GM21737 (cell line): ENCODE results near the gene TULP1.
"Not testable (repeated sequence)": the region's sequence is repeated elsewhere in the genome, so short reads cannot be mapped to it uniquely, and the experiment has no call there.

Experiments
- ATAC-seq: cut with Tn5 transposase; IDR thresholded peaks from one replicate; pipeline ENCODE4 v1.9.1; 2021; ENCODE audit warnings: mild to moderate bottlenecking, moderate library complexity; ENCODE audit not compliant: unreplicated experiment

TULP1 gene

GRCh38 chr6:35522151-35522550 is 9.5 kb upstream of the TULP1 start:
- no peak for ATAC-seq

GRCh38 chr6:35521235-35521634 is 8.5 kb upstream of the TULP1 start:
- ATAC-seq = no peak

GRCh38 chr6:35519313-35520015 is 6.8 kb upstream of the TULP1 start:
- no peak for ATAC-seq

- ATAC-seq = no peak
Observed at GRCh38 chr6:35518566-35519312, 6.0 kb upstream of the TULP1 start.

GRCh38 chr6:35517978-35518377 is 5.3 kb upstream of the TULP1 start:
- ATAC-seq = not testable (repeated sequence)

GRCh38 chr6:35516712-35517111 is 4.0 kb upstream of the TULP1 start:
- ATAC-seq = no peak

- not testable (repeated sequence) for ATAC-seq
Observed at GRCh38 chr6:35515939-35516338, 3.2 kb upstream of the TULP1 start.

GRCh38 chr6:35514587-35514986 is 1.9 kb upstream of the TULP1 start:
- no peak for ATAC-seq

- ATAC-seq = no peak
Observed at GRCh38 chr6:35512006-35512405, 690 bp downstream of the TULP1 start.

GRCh38 chr6:35511562-35511941 is 1.1 kb downstream of the TULP1 start:
- ATAC-seq = no peak

GRCh38 chr6:35510916-35511561 is 1.7 kb downstream of the TULP1 start:
- ATAC-seq = no peak

- ATAC-seq = no peak
Observed at GRCh38 chr6:35508542-35508941, 4.2 kb downstream of the TULP1 start.

- ATAC-seq = no peak
Observed at GRCh38 chr6:35508027-35508426, 4.7 kb downstream of the TULP1 start.

GRCh38 chr6:35507221-35507620 is 5.5 kb downstream of the TULP1 start:
- ATAC-seq = no peak

GRCh38 chr6:35506536-35506935 is 6.2 kb downstream of the TULP1 start:
- no peak for ATAC-seq

- no peak for ATAC-seq
Observed at GRCh38 chr6:35505999-35506412, 6.7 kb downstream of the TULP1 start.

- no peak for ATAC-seq
Observed at GRCh38 chr6:35503534-35503933, 9.2 kb downstream of the TULP1 start.

GRCh38 chr6:35501784-35502183 is 10.9 kb downstream of the TULP1 start:
- no peak for ATAC-seq

GRCh38 chr6:35500782-35501181 is 11.9 kb downstream of the TULP1 start:
- no peak for ATAC-seq

- ATAC-seq = no peak
Observed at GRCh38 chr6:35499372-35499771, 13.3 kb downstream of the TULP1 start.

- no peak for ATAC-seq
Observed at GRCh38 chr6:35498422-35499067, 14.2 kb downstream of the TULP1 start.
